Dermis blood vessel endothelial cell (primary cell): Measurements from ENCODE around the gene GJA4. TPM values are rescaled to one million over a fixed set of nuclear protein-coding genes. Genes with fewer than 3 reads are reported as not detected.

Experiments
- DNase-seq: peaks from one replicate; pipeline ENCODE4 v3.0.0; 2010
- total RNA-seq: library from RNA; depleted of rRNA; stranded (reverse); fragments of >200 nt; gene quantifications from 2 replicates; pipeline ENCODE4 v1.2.3, GENCODE V29; 2014

The GJA4 gene
- 54.3 and 61.8 TPM in 2 replicates for total RNA-seq

- no peak for DNase-seq
Observed at GRCh38 chr1:34792868-34793727, at the start of gene GJA4. Gene GJA4, plus strand, starts transcription at chr1:34792999. Its CDS starts 1,215 bp downstream, at chr1:34794214.

DNA sequence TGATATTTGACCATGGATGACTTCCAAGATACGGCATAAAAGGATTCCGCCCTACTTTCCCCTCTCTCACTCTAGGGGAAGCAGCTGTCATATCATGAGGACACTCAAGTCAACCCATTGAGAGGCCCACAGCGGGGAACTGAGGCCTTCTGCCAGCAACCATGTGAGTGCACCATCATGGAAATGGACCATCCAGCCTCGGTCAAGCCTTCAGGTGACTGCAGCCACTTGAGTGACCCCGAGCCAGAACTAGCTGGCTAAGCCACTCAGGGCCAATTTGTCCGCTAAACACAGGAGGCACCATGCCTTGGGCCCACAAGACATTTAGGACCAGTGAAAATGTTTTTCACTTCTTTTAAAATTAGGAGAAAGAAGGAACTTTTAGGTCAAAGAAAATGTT, 49.0 kb upstream of the GJA4 start:
- DNase-seq, result no peak

DNA sequence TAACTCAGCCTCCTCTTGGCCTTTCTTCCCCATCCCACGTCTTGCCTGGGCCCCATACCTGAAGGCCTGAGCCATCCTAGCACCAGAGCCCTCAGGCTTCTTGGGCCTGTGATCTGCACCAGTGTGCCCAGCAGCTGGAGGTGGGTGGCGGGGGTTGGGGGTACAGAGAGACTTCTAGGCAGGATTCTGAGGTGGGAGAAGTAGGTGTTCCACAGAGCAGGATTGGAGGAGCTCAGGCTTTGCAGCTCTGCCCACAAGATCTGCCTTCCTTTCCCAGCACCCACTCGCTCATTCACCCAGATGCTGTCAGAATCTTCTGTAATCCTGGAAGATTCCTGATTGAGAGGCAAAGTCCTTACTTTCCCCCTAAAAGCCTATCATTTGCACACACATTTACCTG, 47.9 kb upstream of the GJA4 start:
- no peak for DNase-seq

DNA sequence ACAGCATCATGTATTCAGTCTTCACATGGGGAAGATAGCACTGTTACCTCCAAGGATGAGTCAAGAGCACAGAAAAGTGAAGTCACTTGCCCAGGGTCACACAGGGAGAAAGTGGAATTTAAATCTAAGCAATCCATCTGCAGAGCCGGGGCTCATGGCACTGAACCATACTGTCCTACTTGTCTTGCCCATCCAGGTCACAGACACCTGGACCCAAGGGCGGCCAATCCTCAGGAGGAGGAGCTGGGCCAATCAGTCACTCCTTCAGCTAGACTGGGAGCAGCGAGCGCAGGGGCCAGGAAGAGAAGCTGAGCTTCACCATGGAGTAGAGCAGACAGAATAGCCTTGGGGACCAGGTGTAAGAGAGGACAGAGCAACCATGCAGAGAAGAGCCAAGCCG, 47.1 kb upstream of the GJA4 start:
- no peak for DNase-seq

GRCh38 chr1:34746101-34746500, 46.7 kb upstream of the GJA4 start:
- no peak for DNase-seq

DNA sequence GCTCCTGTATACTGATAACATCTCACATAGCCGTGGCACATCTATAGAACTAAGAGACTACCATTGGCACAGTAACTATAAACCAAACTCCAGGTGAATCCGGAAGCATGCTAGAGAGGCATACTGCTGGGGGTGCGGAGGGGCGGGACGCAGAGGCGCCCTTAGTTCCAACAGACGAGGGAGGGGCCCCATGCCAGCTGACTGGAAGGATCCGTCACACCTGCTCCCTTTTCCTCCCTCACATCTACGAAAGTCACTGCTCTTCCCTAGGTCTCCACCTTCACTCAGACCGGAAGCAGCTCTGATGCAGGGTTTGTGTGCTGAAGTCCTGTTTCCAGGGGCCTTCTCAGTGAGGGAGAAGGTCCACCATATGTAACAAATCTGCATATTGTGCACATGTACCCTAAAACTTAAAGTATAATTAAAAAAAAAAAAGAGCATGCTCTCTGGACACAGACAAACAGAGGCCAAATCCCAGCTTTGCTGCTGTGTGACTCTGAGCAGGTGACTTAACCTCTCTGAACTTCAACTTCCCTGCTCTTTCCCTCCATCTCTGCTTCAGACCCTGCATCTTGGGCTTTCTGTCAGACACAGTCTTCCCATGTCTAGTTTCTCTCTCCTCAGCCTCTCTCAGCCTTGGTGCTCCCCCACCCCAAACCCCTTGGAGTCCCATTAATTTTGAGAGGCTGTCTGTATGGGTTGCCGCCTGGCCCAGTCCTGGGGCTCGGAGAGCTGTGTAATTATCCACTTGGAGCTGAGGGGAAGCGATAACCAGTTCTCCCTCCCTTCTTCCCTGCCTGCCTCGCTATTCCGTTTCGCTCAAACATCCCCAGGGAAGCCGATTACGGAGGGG, 45.8 kb upstream of the GJA4 start:
- no peak for DNase-seq

DNA sequence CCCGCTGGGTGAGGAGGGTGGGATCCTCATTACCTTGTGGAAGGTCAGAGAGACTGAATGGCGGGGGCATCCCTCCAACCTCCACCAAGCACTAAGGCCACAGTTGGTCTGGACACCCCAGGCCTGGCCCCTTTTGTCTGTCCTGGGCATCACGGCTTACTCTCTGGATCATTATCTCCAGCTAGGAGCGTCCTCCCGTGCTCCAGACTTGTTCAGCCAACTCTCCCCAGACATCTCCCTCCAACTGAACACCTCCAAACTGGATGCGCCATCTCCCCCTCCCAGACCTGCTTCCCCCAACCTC, 45.2 kb upstream of the GJA4 start:
- DNase-seq, result no peak

DNA sequence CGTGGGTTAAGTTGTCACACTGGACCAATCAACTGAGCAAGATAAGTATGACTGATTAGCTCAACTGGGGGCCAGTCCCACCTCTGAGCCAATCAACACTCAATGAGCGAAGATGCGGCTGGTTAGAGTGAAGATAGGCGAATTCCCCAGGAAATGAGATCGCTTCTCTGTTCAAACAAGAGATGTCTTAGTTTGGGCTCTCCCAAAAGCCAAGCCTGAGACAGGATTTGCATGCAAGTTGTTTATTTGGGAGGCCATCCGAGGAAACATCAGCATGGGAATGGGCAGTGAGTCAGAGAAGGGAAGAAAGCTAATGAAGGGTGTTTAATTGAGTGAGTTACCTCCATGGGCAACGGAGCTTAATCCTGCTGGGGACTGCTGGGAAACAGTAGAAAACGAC, 42.8 kb upstream of the GJA4 start:
- DNase-seq, result no peak

DNA sequence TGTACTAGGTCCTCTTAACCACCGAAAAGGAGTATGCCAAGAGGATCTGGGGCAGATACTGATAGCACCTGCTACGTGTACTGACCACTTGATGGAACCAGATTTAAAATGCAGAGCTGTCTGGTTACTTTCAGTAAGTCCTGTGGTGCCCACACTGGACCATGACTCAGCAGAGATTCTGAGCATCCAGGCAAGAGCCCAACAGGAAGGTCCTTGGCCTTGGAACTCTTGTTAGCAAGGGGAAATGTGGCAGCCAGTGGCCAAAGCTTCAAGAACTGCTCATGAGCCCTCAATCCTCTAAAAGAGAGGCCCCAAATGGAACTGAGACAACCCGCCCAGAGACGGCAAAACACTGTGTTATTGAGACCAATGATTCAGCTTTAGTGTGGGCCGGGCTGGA, 42.2 kb upstream of the GJA4 start:
- DNase-seq, result no peak

GRCh38 chr1:34753163-34753562, 39.6 kb upstream of the GJA4 start:
- DNase-seq, result no peak

GRCh38 chr1:34754964-34755637, 37.7 kb upstream of the GJA4 start, which contains the start of gene GJB5:
Gene GJB5, plus strand, starts transcription at chr1:34755047. Its CDS starts 2,284 bp downstream, at chr1:34757331.
- no peak for DNase-seq

DNA sequence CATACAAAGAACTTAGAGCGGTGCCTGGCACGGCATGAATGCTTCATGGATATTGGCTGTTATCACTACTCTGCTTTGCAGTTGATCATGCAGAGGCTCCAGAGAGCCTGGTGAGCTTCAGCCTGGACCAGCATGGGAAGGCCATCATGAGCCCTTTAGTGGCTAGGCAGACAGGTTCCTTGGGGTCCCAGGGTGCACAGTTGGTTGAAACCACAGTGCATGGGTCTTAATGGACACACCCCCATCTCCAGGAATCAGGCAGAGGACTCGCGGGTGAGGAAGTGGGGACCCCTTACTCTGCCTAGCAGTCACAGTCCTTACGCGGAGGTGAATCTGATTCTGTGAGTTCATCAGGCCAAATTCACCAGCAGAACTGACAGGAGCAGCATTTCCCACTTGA, 36.8 kb upstream of the GJA4 start:
- no peak for DNase-seq

DNA sequence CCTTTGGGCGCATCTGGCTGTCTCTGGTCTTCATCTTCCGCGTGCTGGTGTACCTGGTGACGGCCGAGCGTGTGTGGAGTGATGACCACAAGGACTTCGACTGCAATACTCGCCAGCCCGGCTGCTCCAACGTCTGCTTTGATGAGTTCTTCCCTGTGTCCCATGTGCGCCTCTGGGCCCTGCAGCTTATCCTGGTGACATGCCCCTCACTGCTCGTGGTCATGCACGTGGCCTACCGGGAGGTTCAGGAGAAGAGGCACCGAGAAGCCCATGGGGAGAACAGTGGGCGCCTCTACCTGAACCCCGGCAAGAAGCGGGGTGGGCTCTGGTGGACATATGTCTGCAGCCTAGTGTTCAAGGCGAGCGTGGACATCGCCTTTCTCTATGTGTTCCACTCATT, 35.4 kb upstream of the GJA4 start:
- DNase-seq, result no peak

DNA sequence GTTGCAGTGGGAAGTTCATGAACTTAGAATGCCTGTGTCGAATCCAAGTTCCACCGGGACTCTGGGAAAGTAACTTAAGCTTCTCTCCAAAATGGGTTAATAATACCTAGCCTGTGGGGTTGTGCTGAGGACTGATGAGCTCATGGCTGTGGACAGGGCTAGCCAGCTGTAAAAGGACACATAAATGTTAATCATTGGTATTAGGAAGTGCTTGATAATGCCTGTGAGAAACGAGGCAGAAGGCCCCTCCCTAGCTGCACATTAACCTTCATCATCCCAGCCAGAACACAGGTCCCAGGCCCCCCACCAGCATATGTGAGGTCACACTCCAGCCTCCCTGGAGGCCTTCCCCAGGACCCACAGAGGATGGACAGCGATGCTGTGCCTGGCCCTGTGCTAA, 34.0 kb upstream of the GJA4 start:
- DNase-seq, result no peak

DNA sequence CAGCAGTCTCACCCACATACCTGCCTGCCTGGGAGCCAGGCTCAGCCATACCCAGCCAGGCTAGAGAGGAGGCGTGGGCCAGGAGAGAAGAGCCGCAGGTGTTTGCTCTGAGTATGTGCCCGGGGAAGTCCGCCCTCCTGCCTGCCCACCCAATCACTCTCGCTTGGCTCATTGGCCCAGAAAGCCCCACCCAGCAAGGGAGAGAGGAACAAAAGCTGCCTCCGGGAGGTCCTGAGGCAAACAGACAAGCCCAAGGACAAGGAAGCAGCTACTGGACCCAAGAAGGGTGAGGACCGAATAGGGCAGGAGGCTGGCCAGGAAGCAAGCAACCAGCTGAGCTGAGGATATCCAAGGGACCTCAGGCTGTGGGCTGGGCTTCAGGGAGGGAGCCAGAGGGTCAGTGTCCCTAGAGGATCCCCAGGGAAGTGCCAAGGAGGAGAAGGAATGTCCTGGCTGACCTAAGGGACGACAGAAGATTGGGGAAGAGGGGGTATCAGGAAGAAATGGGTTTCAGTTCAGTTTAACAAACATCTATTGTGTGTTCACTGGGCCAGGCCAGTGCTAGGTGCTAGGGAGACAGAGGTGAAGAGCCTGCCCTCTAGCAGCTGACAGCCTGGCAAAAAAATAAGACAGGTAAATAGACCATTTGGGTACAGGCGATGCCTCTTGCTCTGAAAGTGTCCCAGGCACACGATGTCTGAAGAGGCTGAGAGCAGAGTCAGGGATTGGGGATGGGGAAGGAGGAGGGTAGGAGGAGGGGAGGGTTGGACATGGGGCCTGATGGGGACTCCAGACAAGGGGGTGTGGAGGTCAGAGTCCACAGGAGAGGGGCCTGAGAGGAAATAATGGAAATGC, 33.1 kb upstream of the GJA4 start, which contains the start of gene GJB4:
TSS of gene GJB4 (plus strand) at position 238 of the 855 bp plus-strand sequence. CDS start 1,515 bp downstream, outside the sequence.
- DNase-seq, result no peak

DNA sequence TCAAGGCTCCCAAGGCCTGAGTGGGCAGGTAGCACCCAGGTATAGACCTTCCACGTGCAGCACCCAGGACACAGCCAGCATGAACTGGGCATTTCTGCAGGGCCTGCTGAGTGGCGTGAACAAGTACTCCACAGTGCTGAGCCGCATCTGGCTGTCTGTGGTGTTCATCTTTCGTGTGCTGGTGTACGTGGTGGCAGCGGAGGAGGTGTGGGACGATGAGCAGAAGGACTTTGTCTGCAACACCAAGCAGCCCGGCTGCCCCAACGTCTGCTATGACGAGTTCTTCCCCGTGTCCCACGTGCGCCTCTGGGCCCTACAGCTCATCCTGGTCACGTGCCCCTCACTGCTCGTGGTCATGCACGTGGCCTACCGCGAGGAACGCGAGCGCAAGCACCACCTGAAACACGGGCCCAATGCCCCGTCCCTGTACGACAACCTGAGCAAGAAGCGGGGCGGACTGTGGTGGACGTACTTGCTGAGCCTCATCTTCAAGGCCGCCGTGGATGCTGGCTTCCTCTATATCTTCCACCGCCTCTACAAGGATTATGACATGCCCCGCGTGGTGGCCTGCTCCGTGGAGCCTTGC, 31.5 kb upstream of the GJA4 start:
- no peak for DNase-seq

DNA sequence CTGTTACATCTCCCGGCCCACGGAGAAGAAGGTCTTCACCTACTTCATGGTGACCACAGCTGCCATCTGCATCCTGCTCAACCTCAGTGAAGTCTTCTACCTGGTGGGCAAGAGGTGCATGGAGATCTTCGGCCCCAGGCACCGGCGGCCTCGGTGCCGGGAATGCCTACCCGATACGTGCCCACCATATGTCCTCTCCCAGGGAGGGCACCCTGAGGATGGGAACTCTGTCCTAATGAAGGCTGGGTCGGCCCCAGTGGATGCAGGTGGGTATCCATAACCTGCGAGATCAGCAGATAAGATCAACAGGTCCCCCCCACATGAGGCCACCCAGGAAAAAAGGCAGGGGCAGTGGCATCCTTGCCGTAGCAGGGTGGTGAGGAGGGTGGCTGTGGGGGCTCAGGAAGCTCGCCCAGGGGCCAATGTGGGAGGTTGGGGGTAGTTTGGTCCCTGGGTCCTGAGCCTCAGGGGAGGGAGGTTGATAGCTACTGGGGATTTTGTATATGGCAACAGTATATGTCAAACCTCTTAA, 31.0 kb upstream of the GJA4 start:
- no peak for DNase-seq

GRCh38 chr1:34762474-34763141, 30.2 kb upstream of the GJA4 start:
- no peak for DNase-seq

DNA sequence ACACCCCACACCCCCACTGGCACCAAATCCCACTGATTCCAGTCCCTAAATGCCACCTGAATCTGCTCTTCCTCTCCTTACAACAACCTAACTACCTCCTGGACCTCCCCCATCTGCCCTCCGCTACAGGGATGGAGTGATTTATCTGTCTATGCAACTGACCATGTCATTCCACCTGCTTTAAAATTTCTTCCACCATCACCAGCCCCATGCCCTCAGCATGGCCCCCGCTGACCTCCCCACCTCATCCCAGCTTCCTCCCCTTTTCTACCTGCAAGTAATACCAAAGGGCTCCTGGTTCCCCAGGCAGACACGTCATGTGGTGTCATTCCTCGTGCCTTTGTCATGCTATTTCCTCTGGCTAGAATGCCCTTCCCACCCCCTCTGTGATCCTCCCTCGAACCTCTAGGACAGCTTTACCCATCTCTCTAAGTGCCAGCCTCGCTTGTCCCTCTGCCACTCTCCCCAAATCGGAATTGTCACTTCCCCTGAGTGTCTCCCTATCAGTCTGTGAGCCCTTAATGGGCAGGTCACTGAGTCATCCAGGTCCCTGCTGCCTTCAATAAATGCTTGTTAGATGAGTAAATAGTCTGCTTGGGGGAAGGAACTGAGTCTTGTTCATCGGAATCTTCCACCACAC, 29.5 kb upstream of the GJA4 start:
- DNase-seq, result no peak

DNA sequence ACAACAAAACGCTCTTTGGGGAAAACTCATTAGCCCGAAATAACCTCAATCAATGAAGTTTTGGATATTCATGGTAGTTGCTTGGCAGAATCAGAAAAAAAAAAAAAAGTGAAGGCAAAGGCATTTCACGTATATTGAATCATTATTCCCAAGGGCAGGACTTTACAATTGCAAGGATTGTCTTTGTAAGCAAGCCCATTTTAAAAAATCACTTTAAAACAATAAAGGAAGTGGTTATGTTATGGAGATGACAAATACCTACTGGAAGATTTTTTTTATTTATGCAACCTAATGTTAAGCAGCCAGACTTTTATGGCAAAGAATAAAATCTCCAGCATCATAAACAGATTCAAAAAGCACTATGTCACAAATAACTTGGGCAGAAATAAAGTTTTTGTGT, 23.9 kb upstream of the GJA4 start:
- DNase-seq, result no peak
